PFSK-1 (cell line): Measurements from ENCODE around the gene RAE1.

Experiments
- FOXP2 ChIP-seq: optimal IDR thresholded peaks from 2 replicates; pipeline ENCODE3; 2011; ENCODE audit warnings: borderline replicate concordance, control low read depth, inconsistent platforms; ENCODE audit not compliant: insufficient read depth; ENCODE audit errors: extremely low read length, extremely low read depth
- POLR2AphosphoS5 ChIP-seq: IDR thresholded peaks from 2 replicates; pipeline ENCODE4 v1.6.1; 2012; ENCODE audit warnings: low read depth, mild to moderate bottlenecking, control low read depth, low read length, moderate library complexity
- SIN3A ChIP-seq: IDR thresholded peaks from 2 replicates; pipeline ENCODE4 v1.6.1; 2012; ENCODE audit warnings: mild to moderate bottlenecking, low read length, moderate library complexity, borderline replicate concordance; ENCODE audit not compliant: insufficient read depth
- TAF1 ChIP-seq: IDR thresholded peaks from 2 replicates; pipeline ENCODE4 v1.6.1; 2012; ENCODE audit warnings: low read length, control low read depth, borderline replicate concordance; ENCODE audit not compliant: insufficient read depth
- TF ChIP-seq, protein P1 (sequence below), 2 experiments: IDR thresholded peaks; 2 replicates each; pipeline versions ENCODE4 v1.6.1 to v1.8.0; 2011 to 2012; ENCODE audit warnings: low read depth in 2 of 2, low read length in 2 of 2, control low read depth in 1 of 2, inconsistent platforms in 1 of 2, mild to moderate bottlenecking in 1 of 2, moderate library complexity in 1 of 2; ENCODE audit not compliant: insufficient read depth in 1 of 2

The RAE1 gene

DNA sequence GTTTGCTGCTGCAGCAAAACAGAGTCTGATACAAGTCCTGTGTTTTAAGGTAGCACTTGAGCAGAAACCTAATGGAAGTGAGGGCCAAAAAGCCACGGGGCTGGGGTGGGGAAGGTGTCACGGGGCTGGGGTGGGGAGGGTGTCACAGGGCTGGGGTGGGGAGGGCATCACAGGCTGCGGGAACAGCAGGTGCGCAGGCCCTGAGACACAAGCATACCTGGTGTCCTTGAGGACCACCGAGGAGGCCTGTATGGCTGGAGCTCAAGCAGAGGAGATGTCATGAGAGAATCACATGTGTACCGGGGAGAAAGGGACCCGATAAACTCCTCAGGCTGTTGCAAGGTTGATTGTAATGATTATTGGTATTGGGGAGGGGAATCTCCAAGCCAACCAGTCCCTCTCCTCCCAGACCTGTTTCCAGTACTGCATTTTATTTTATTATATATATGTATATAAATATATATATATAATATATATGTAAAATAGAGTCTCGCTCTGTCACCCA, 35.0 kb upstream of the RAE1 start:
- TF ChIP-seq, protein P1, sequence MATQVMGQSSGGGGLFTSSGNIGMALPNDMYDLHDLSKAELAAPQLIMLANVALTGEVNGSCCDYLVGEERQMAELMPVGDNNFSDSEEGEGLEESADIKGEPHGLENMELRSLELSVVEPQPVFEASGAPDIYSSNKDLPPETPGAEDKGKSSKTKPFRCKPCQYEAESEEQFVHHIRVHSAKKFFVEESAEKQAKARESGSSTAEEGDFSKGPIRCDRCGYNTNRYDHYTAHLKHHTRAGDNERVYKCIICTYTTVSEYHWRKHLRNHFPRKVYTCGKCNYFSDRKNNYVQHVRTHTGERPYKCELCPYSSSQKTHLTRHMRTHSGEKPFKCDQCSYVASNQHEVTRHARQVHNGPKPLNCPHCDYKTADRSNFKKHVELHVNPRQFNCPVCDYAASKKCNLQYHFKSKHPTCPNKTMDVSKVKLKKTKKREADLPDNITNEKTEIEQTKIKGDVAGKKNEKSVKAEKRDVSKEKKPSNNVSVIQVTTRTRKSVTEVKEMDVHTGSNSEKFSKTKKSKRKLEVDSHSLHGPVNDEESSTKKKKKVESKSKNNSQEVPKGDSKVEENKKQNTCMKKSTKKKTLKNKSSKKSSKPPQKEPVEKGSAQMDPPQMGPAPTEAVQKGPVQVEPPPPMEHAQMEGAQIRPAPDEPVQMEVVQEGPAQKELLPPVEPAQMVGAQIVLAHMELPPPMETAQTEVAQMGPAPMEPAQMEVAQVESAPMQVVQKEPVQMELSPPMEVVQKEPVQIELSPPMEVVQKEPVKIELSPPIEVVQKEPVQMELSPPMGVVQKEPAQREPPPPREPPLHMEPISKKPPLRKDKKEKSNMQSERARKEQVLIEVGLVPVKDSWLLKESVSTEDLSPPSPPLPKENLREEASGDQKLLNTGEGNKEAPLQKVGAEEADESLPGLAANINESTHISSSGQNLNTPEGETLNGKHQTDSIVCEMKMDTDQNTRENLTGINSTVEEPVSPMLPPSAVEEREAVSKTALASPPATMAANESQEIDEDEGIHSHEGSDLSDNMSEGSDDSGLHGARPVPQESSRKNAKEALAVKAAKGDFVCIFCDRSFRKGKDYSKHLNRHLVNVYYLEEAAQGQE (IDR thresholded peaks at IDR 0.05; ENCODE audit: insufficient read depth in 1 of 2, low read depth in 2 of 2, low read length in 2 of 2): no peak
- TF ChIP-seq SIN3A (no peak), TAF1 (no peak), FOXP2 (no peak), POLR2AphosphoS5 (no peak)

DNA sequence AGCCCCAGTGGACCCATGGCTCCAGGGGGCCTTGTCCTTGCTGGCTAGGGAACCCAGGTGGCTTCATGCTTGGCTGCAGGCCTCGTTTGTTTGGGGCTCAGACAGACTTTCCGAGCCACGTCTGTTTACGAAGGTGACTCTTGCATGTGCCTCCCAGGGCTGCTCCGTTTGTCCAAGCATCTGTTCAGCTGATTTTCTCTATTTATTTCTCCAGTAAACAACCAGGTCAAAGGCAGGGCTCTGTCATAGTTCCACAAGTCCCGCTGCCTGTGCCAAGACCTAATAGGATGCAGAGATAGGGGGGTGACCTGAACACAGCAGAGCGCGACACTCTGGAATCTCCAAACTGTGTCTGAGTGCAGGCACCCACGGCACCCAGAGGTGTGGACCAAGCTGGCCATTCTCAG, 34.3 kb upstream of the RAE1 start:
- TF ChIP-seq POLR2AphosphoS5 (no peak), TAF1 (no peak), FOXP2 (no peak), SIN3A (no peak)
- TF ChIP-seq, protein P1 (IDR thresholded peaks at IDR 0.05; ENCODE audit: insufficient read depth in 1 of 2, low read depth in 2 of 2, low read length in 2 of 2): no peak

DNA sequence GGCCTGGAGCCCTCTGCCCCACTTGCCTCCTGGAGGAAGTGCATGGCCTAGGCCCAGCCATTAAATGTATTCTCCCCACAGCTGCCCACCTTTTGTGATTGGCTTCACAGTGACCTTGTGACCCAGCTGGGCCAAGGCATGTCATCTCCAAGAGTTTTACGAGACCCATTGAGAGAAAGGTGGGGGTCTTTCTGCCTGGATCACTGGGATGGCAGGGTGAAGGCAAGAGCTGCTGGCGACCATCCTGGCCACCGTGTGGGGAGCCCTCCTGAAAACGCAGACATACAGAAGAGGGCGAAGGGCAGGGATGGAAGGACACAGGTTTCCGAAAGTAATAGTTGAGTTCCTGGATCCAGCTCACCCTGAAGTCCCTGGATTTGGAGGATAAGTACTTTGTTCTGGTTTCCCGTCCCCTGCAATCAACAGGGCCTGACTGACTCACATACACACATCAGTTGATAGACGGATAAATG, 33.7 kb upstream of the RAE1 start:
- no peak for TF ChIP-seq POLR2AphosphoS5
- no peak for TF ChIP-seq TAF1
- TF ChIP-seq FOXP2: no peak
- no peak for TF ChIP-seq SIN3A
- TF ChIP-seq, protein P1 (IDR thresholded peaks at IDR 0.05; ENCODE audit: insufficient read depth in 1 of 2, low read depth in 2 of 2, low read length in 2 of 2): no peak

DNA sequence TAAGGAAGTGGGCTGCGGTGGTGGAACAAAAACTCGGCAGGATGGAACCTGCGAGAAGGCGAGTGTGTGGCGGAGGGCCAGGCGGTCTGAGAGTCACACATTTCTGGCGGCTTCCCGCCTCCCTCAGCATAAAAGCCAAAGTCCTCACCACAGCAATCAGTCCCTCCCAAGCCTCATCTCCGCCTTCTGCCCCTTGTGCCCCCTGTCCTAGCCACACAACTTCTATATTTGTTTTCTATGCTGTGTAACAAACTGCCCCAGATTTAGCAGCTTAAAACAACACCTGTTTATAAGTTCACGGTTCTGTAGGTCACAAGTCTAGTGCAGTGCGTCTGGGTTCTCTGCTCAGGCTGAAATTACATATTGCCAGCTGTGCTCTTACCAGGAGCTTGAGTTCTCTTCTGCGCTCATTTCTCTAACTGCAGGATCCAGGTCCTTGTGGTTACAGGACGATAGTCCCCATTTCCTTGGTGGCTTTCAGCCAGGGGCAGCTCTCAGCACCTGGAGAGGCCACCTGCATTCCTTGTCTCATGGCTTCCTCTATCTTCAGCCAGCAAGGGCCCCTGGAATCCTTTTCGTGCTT, 33.2 kb upstream of the RAE1 start:
- TF ChIP-seq POLR2AphosphoS5 (no peak), FOXP2 (no peak), TAF1 (no peak), SIN3A (no peak)
- TF ChIP-seq, protein P1 (IDR thresholded peaks at IDR 0.05; ENCODE audit: insufficient read depth in 1 of 2, low read depth in 2 of 2, low read length in 2 of 2): no peak

DNA sequence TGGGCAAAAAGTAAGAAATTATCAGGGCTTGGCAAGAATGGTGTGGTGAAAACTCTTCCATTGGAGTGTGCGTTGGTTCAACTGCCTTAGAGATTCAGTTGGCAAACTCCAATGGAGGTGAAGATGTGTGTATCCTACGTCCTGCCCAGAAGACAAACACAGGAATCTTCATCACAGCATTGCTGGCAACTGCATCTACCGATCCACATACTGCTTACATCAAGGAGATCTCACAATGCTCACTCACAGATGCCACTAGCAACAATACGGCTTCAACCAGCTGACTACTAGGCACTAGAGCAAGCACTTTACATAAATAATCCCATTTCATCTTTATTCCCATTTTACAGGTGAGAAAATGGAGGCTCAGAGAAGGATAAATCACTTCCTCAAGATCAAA, 31.5 kb upstream of the RAE1 start:
- TF ChIP-seq POLR2AphosphoS5: no peak
- no peak for TF ChIP-seq SIN3A
- TF ChIP-seq TAF1: no peak
- no peak for TF ChIP-seq FOXP2
- TF ChIP-seq, protein P1 (IDR thresholded peaks at IDR 0.05; ENCODE audit: insufficient read depth in 1 of 2, low read depth in 2 of 2, low read length in 2 of 2): no peak
